ENCODE data around the gene CNOT4.
"Not testable (repeated sequence)": the region's sequence is repeated elsewhere in the genome, so short reads cannot be mapped to it uniquely, and the experiment has no call there.

The CNOT4 gene

GRCh38 chr7:135499818-135500217 is 10.1 kb downstream of the CNOT4 start:
- no peak for TF ChIP-seq CTCF (IDR thresholded peaks at IDR 0.05; ENCODE audit: low read depth, low read length)
- DNase-seq (ENCODE audit: extremely low read depth, low read depth) = no peak

DNA sequence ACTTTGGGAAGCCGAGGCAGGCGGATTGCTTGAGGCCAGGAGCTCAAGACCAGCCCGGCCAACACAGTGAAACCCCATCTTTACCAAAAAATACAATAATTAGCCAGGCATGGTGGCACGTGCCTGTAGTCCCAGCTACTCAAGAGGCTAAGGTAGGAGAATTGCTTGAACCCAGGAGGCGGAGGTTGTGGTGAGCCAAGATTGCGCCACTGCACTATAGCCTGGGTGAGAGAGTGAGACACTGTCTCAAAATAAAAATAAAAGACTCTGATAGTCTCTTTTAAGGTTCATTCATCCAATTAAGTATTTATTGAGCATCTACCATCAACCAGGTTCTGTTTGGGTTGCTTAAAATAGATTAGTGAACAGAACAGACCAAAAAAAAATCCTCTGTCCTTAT is 12.7 kb downstream of the CNOT4 start:
- not testable (repeated sequence) for DNase-seq (ENCODE audit: extremely low read depth, low read depth)

- no peak for DNase-seq (ENCODE audit: extremely low read depth, low read depth)
- TF ChIP-seq CTCF (IDR thresholded peaks at IDR 0.05; ENCODE audit: low read depth, low read length) = no peak
Observed at GRCh38 chr7:135493362-135493761, 16.5 kb downstream of the CNOT4 start.

DNA sequence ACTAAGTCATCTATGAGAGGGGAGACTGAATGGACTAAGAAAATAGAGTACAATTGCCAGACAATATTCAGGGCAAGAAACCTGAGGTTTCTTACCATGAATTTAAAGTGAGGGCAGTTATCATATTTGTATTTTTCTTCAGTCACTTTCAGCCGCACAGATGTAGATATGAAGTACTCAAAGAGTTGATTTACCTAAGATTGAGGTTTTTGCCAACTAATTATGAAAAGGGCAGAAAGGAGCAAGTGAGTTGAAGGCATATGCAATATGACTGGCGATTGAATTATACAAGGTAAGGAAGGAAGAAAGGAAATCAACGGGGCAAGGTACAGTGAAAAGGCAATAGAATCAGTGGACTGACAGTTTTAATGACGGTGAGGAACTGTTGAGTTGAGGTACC is 17.8 kb downstream of the CNOT4 start:
- TF ChIP-seq CTCF (IDR thresholded peaks at IDR 0.05; ENCODE audit: low read depth, low read length) = no peak
- no peak for DNase-seq (ENCODE audit: extremely low read depth, low read depth)

DNA sequence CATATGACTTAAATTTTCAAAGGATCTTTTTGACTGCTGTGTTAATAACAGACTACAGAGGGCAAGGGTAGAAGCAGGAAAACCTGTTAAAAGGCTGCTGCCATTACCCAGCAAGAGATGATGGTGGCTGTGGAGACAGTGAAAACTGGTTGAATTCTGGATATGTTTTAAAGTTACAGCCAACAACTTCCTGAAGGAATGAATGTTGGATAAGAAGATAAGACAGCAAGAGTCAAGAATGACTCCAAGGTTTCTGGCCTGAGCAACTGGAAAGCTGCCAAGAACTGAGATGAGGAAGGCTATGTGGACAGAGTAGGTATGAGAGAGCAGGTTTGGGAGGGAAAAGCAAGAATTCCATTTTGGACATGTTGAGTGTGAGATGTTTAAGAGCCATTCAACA is 19.1 kb downstream of the CNOT4 start:
- no peak for TF ChIP-seq CTCF (IDR thresholded peaks at IDR 0.05; ENCODE audit: low read depth, low read length)
- no peak for DNase-seq (ENCODE audit: extremely low read depth, low read depth)

GRCh38 chr7:135489791-135490190 is 20.1 kb downstream of the CNOT4 start:
- TF ChIP-seq CTCF (IDR thresholded peaks at IDR 0.05; ENCODE audit: low read depth, low read length) = no peak
- DNase-seq (ENCODE audit: extremely low read depth, low read depth) = no peak

DNA sequence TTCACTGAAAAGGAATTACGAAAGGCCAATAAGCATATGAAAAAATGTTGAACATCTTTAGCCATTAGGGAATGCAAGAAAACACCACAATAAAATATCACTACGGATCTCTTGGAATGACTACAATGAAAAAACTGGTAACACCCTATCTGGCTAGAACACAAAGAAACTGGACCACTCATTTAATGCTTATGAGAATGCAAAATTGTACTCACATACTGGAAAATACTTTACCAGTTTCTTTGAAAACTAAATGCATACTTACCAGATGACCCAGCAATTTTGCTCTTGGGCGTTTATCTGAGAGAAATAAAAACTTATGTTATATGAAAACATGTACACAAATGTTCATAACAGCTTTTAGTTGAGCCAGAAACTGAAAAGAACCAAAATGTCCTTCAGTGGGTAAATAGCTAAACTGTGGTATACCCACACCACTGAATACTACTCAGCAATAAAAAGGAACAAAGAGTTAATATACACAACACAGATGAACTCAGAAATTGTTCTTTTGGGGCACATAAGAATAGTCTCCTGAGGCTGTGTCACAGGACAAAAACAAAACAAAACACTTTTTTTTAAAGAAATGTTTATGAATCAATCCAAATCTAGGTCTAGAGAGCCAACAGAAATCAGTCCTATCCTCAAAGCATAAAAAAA is 23.5 kb downstream of the CNOT4 start:
- no peak for DNase-seq (ENCODE audit: extremely low read depth, low read depth)
- TF ChIP-seq CTCF (IDR thresholded peaks at IDR 0.05; ENCODE audit: low read depth, low read length) = no peak

GRCh38 chr7:135481598-135481979 is 28.3 kb downstream of the CNOT4 start:
- no peak for DNase-seq (ENCODE audit: extremely low read depth, low read depth)
- no peak for TF ChIP-seq CTCF (IDR thresholded peaks at IDR 0.05; ENCODE audit: low read depth, low read length)

Data from AG09319 (cell line).